HepG2 (cell line): Measurements from ENCODE around the gene OTOG. TPM values are rescaled to one million over a fixed set of nuclear protein-coding genes. Genes with fewer than 3 reads are reported as not detected.

Experiments
- ATAC-seq: fragments of 200-7000 bp; cut with Tn5 transposase; 3 replicates; pipeline ENCODE4 v1.9.1; 2020; ENCODE audit warnings: mild to moderate bottlenecking, moderate library complexity
- BruUV-seq: library from RNA; stranded (reverse); fragments of 400-500 nt; replicated peaks from 2 replicates; lab custom pipeline; 2021; lab: Mats Ljungman, UMichigan
- CTCF ChIA-PET: fragments of 300-600 bp; formaldehyde crosslinking; extraction: SDS; loops from one replicate; lab custom pipeline; 2021; ENCODE audit warnings: low total read pairs, inconsistent platforms, low intra/inter-chr PET ratio; lab: Yijun Ruan, JAX
- POLR2A ChIA-PET: fragments of 350-600 bp; sonication (Branson Sonifier 250); formaldehyde crosslinking; loops from one replicate; lab custom pipeline; 2020; ENCODE audit warnings: antibody characterized with exemption, inconsistent platforms; lab: Yijun Ruan, JAX
- DNase-seq: peaks from one replicate; pipeline ENCODE4 v3.0.0-alpha.2; 2015; ENCODE audit warnings: low spot score
- FAIRE-seq: peaks from 3 replicates; lab custom pipeline; 2011; peaks lifted over from hg19 to GRCh38; lab: Jason Lieb, UNC
- H2AFZ ChIP-seq: one replicate; pipeline ENCODE4 v1.6.1; 2011; ENCODE audit warnings: low read length, inconsistent platforms
- H3K27ac ChIP-seq: fragments of 300-600 bp; 3 replicates; pipeline ENCODE4 v1.8.0; 2011; ENCODE audit warnings: mixed run types, mild to moderate bottlenecking, mixed read lengths, low read length, inconsistent platforms; ENCODE audit not compliant: insufficient read depth; ENCODE audit errors: extremely low read length
- H3K27me3 ChIP-seq, 2 experiments: fragments of 200-600 bp in 1 of 2; 2 replicates in 1 of 2; 3 replicates in 1 of 2; pipeline versions ENCODE4 v1.6.0 to v1.8.0; 2011; ENCODE audit warnings: low read length in 2 of 2, mild to moderate bottlenecking in 2 of 2, moderate library complexity in 2 of 2, inconsistent platforms in 1 of 2; ENCODE audit not compliant: insufficient read depth in 2 of 2, control insufficient read depth in 1 of 2
- H3K36me3 ChIP-seq, 2 experiments: fragments of 200-600 bp in 1 of 2; replicated peaks in 1 of 2; 2 replicates in 1 of 2; 3 replicates in 1 of 2; pipeline versions ENCODE4 v1.5.1 to v1.8.0; 2011; ENCODE audit warnings: low read length in 2 of 2, inconsistent platforms in 1 of 2; ENCODE audit not compliant: insufficient read depth in 2 of 2, control insufficient read depth in 1 of 2
- H3K4me1 ChIP-seq: 2 replicates; pipeline ENCODE4 v1.5.1; 2012; ENCODE audit warnings: low read length, inconsistent platforms; ENCODE audit not compliant: insufficient read depth
- H3K4me2 ChIP-seq: 2 replicates; pipeline ENCODE4 v1.6.0; 2011; ENCODE audit warnings: low read depth, low read length, inconsistent platforms
- H3K4me3 ChIP-seq, 3 experiments: fragments of 200-600 bp in 1 of 3; sonication (generic), shearing (Covaris generic) in 1 of 3; replicated peaks in 1 of 3; 2 replicates each; pipeline ENCODE4 v1.5.1; 2011 to 2016; ENCODE audit warnings: low read length in 3 of 3, inconsistent platforms in 2 of 3, low read depth in 2 of 3, mild to moderate bottlenecking in 2 of 3, control low read depth in 1 of 3, mixed read lengths in 1 of 3; ENCODE audit not compliant: insufficient read depth in 1 of 3
- H3K79me2 ChIP-seq: one replicate; pipeline ENCODE4 v1.6.1; 2011; ENCODE audit warnings: low read length, inconsistent platforms; ENCODE audit not compliant: insufficient read depth
- H3K9ac ChIP-seq: 2 replicates; pipeline ENCODE4 v1.6.0; 2011; ENCODE audit warnings: mild to moderate bottlenecking, low read depth, low read length, inconsistent platforms; ENCODE audit not compliant: insufficient read depth
- H3K9me3 ChIP-seq: 2 replicates; pipeline ENCODE4 v1.5.1; 2012; ENCODE audit warnings: mild to moderate bottlenecking, low read length
- H4K20me1 ChIP-seq: 2 replicates; pipeline ENCODE4 v1.6.0; 2011; ENCODE audit warnings: inconsistent platforms, mild to moderate bottlenecking, low read length, moderate library complexity; ENCODE audit not compliant: insufficient read depth
- GATAD1 ChIP-seq: IDR thresholded peaks from 2 replicates; pipeline ENCODE4 v1.6.1; 2016; ENCODE audit warnings: missing genetic modification reagents, missing compliant biosample characterization
- NCOA1 ChIP-seq: sonication (generic); formaldehyde crosslinking; IDR thresholded peaks from 2 replicates; pipeline ENCODE4 v1.9.0; 2021; ENCODE audit warnings: missing genetic modification reagents
- POLR2G ChIP-seq: fragments of 200-400 bp; formaldehyde crosslinking; IDR thresholded peaks from 2 replicates; pipeline ENCODE4 v1.6.1; 2018; ENCODE audit warnings: mild to moderate bottlenecking, low read depth, low read length, moderate library complexity
- TAF15 ChIP-seq: fragments of 200-400 bp; formaldehyde crosslinking; IDR thresholded peaks from one replicate; pipeline ENCODE4 v1.6.1; 2018; ENCODE audit warnings: mild to moderate bottlenecking, low read depth, low read length; ENCODE audit not compliant: poor library complexity, severe bottlenecking
- ZEB1 ChIP-seq: IDR thresholded peaks from 2 replicates; pipeline ENCODE4 v1.6.1; 2012; ENCODE audit warnings: mild to moderate bottlenecking, low read depth, inconsistent platforms; ENCODE audit not compliant: insufficient replicate concordance
- ZNF569 ChIP-seq: sonication (generic); formaldehyde crosslinking; IDR thresholded peaks from 2 replicates; pipeline ENCODE4 v1.5.0; 2020; ENCODE audit warnings: mild to moderate bottlenecking, missing genetic modification reagents, moderate library complexity, borderline replicate concordance
- ZNF616 ChIP-seq: sonication (generic); formaldehyde crosslinking; IDR thresholded peaks from 2 replicates; pipeline ENCODE4 v1.5.0; 2020; ENCODE audit warnings: low read depth, mild to moderate bottlenecking, missing genetic modification reagents
- WGBS: methylation state at CpG from one replicate; pipeline ENCODE4 v1.1.6; 2017; ENCODE audit warnings: low lambda C conversion rate; 5-methylcytosine and 5-hydroxymethylcytosine counted together
- in situ Hi-C: cut with HindIII; loops from 2 replicates; pipeline ENCODE4 v1.10.0; 2017; ENCODE audit warnings: low pct_unique_long_range_greater_than_20kb; ENCODE audit not compliant: extremely low pct_ligation_motif_present
- intact Hi-C: fragments of 100-400 bp; cut with micrococcal nuclease; formaldehyde crosslinking; loops from one replicate; pipeline ENCODE4 v1.10.0; 2022; ENCODE audit not compliant: unreplicated experiment
- polyA plus RNA-seq, 8 experiments: library from polyadenylated mRNA; depleted of rRNA in 3 of 8; stranded (reverse) in 7 of 8; unstranded in 1 of 8; fragments of >200 nt; fragmentation: Illumina TruSeq in 4 of 8; extraction: Trizol in 4 of 8; gene quantifications; 2 replicates each; pipeline versions ENCODE4 v1.2.1 to v1.2.3, GENCODE V29; 2011 to 2016; ENCODE audit warnings: low read depth in 4 of 8, missing spikeins in 1 of 8, mixed read lengths in 1 of 8; ENCODE audit not compliant: insufficient read depth in 1 of 8
- total RNA-seq, 5 experiments: library from RNA; depleted of rRNA; stranded (reverse); fragments of >200 nt; fragmentation: Illumina TruSeq; extraction: Trizol; gene quantifications; 2 replicates each; pipeline ENCODE4 v1.2.3, GENCODE V29; 2016; ENCODE audit warnings: low read depth in 1 of 5
- TF ChIP-seq, protein P1 (sequence below): sonication (generic); formaldehyde crosslinking; IDR thresholded peaks from 2 replicates; pipeline ENCODE4 v1.5.1; 2020; ENCODE audit warnings: missing genetic modification reagents, mild to moderate bottlenecking, borderline replicate concordance

OTOG gene
- total and polyA plus RNA-seq, 2 of the 13 experiments (the other 11 are each of a cell fraction or from before 2014, with no cell fraction given), result not detected

DNA sequence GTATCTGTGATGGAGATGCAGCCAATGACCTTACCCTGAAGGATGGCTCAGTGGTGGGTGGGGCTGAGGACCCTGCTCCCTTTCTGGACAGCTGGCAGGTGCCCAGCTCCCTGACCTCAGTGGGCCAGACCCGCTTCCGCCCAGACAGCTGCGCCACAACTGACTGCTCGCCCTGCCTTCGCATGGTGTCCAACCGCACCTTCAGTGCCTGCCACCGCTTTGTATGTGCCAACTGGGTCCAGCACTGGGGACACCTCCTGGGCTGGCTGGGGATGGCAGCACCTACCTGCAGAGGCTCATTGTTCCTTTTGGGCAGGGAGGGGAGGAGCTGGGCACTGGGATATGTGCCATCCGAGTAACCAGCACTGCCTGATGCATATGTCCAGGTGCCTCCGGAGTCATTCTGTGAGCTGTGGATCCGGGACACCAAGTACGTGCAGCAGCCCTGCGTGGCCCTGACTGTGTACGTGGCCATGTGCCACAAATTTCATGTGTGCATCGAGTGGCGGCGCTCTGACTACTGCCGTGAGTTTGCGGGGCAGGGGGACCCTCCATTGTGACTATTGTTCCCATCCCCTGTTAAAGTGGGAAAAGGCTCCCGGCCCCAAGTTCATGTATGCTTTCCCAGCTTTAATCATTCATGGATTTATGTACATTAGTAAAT is 84.8 kb downstream of the OTOG start:
- Histone ChIP-seq H3K4me1 (no peaks in the 10 kb centered on the region), H4K20me1 (no peaks in the 10 kb centered on the region), H3K4me2 (no peak overlapping the region), H3K4me3 (no peak overlapping the region), H3K79me2 (no peaks in the 10 kb centered on the region), H2AFZ (no peak overlapping the region), H3K27me3 (peaks cover 3 to 20% of the 10 kb centered on the region in 2 experiments; a peak in 3 of 5 replicates), H3K36me3 (no peaks in the 10 kb centered on the region), H3K9me3 (no peaks in the 10 kb centered on the region), H3K27ac (no peak overlapping the region), H3K9ac (no peak overlapping the region)
- POLR2A ChIA-PET, result no interaction called here
- no peak for DNase-seq
- TF ChIP-seq GATAD1 (CRISPR knock-in tag) (no peak), TAF15 (no peak), POLR2G (no peak), ZNF569 (CRISPR knock-in tag) (no peak), NCOA1 (CRISPR knock-in tag) (no peak), ZEB1 (no peak), ZNF616 (CRISPR knock-in tag) (no peak)
- TF ChIP-seq, protein P1, sequence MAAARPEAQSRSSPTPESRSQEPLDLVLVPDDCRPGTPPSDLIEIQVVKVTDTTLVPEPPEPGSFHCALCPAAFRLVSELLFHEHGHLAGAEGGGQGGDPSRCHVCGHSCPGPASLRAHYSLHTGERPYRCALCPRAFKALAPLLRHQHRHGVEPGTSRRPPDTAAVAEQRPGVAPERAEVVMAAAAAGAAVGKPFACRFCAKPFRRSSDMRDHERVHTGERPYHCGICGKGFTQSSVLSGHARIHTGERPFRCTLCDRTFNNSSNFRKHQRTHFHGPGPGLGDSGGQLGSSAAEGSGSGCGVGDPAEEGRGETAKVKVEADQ (CRISPR knock-in tag), result no peak
- CTCF ChIA-PET, result no interaction called here
- FAIRE-seq, result no peak
- intact Hi-C loops (no loop called here), in situ Hi-C loops (no loop called here)
- no TSS peak for BruUV-seq
- peak; percentile 42; the same call in 2 of the 3 replicates for ATAC-seq
- WGBS, result 82% methylated on average over 5 of the region's 19 CpGs
